Lung (tissue), 12 donors: Measurements from ENCODE around the gene SLC7A6. TPM values are rescaled to one million over a fixed set of nuclear protein-coding genes. Genes with fewer than 3 reads are reported as not detected.

ENCODE experiments used
- ATAC-seq: fragments of 200-7000 bp; cut with Tn5 transposase; one replicate; pipeline ENCODE4 v1.9.1; 2020; ENCODE audit warnings: moderate number of reproducible peaks; ENCODE audit not compliant: insufficient read depth, low FRiP score
- DNase-seq, 3 donors: peaks; one replicate each; pipeline ENCODE4 v3.0.0-alpha.2; 2013 to 2017
- H3K27ac ChIP-seq, 2 donors: one replicate each; pipeline ENCODE4 v1.5.1; 2013; ENCODE audit warnings: mild to moderate bottlenecking in 2 of 2, moderate library complexity in 2 of 2, control low read depth in 1 of 2, inconsistent platforms in 1 of 2, low read depth in 1 of 2, low read length in 1 of 2
- H3K27me3 ChIP-seq, 3 donors: one replicate each; pipeline ENCODE4 v1.5.1; 2013; ENCODE audit warnings: low read length in 2 of 3; ENCODE audit not compliant: control insufficient read depth in 3 of 3, insufficient read depth in 3 of 3
- H3K36me3 ChIP-seq, 4 donors: one replicate each; pipeline ENCODE4 v1.5.1; 2013; ENCODE audit warnings: low read length in 4 of 4, mild to moderate bottlenecking in 1 of 4, moderate library complexity in 1 of 4; ENCODE audit not compliant: control insufficient read depth in 4 of 4, insufficient read depth in 4 of 4
- H3K4me1 ChIP-seq, 5 donors: one replicate each; pipeline ENCODE4 v1.5.1; 2013; ENCODE audit warnings: low read length in 5 of 5, mild to moderate bottlenecking in 2 of 5, moderate library complexity in 1 of 5; ENCODE audit not compliant: control insufficient read depth in 5 of 5, insufficient read depth in 5 of 5
- H3K4me3 ChIP-seq: one replicate; pipeline ENCODE4 v1.5.1; 2013; ENCODE audit warnings: mild to moderate bottlenecking, control low read depth, moderate library complexity
- H3K9ac ChIP-seq, 2 donors: one replicate each; pipeline ENCODE4 v1.5.1; 2013; ENCODE audit warnings: low read length in 2 of 2, control low read depth in 1 of 2; ENCODE audit not compliant: insufficient read depth in 1 of 2
- H3K9me3 ChIP-seq, 4 donors: one replicate each; pipeline ENCODE4 v1.5.1; 2013; ENCODE audit warnings: low read length in 3 of 4, mild to moderate bottlenecking in 1 of 4, moderate library complexity in 1 of 4; ENCODE audit not compliant: control insufficient read depth in 4 of 4, insufficient read depth in 3 of 4
- WGBS, 2 donors: extraction: QIAGEN DNeasy Blood & Tissue Kit; methylation state at CpG; one replicate each; pipeline ENCODE4 v1.1.7; 2013; 5-methylcytosine and 5-hydroxymethylcytosine counted together
- polyA plus RNA-seq, 2 donors: library from polyadenylated mRNA; stranded (reverse); fragments of 200-250 nt; gene quantifications; one replicate each; pipeline ENCODE4 v1.2.1, GENCODE V29; 2013
- total RNA-seq, 2 donors: library from RNA; depleted of rRNA in 1 of 2; stranded (reverse); fragments of >200 nt in 1 of 2; gene quantifications; one replicate each; pipeline ENCODE4 v1.2.1, GENCODE V29; 2014 to 2021
- TF ChIP-seq, protein P1 (sequence below): IDR thresholded peaks from 2 replicates; pipeline ENCODE4 v1.5.1; 2012; ENCODE audit warnings: mild to moderate bottlenecking; ENCODE audit errors: control extremely low read depth, extremely low read depth
- donor health status: control.
- donor health status: control.
- donor health status: Bipolar disorder and iron deficiency.
- donor health status: healthy.
- donor health status: DM: yes; HTN: yes; CAD: no.

SLC7A6 gene
- total and polyA plus RNA-seq, 4 donors: 8.9 to 36.2 (median 20.0) TPM

GRCh38 chr16:68310437-68310773 is 46.1 kb downstream of the SLC7A6 start:
- Histone ChIP-seq H3K4me1 (peaks cover 3 to 18% (median 8%) of the 10 kb centered on the region in 5 donors), H3K9ac (peak overlapping the region; percentile 54 to 68), H3K36me3 (peaks cover 5 to 15% (median 8%) of the 10 kb centered on the region in 4 donors), H3K4me3 (peak overlapping the region; percentile 66), H3K27ac (peak overlapping the region; percentile 82 to 88), H3K27me3 (no peaks in the 10 kb centered on the region), H3K9me3 (no peaks in the 10 kb centered on the region)
- TF ChIP-seq, protein P1, sequence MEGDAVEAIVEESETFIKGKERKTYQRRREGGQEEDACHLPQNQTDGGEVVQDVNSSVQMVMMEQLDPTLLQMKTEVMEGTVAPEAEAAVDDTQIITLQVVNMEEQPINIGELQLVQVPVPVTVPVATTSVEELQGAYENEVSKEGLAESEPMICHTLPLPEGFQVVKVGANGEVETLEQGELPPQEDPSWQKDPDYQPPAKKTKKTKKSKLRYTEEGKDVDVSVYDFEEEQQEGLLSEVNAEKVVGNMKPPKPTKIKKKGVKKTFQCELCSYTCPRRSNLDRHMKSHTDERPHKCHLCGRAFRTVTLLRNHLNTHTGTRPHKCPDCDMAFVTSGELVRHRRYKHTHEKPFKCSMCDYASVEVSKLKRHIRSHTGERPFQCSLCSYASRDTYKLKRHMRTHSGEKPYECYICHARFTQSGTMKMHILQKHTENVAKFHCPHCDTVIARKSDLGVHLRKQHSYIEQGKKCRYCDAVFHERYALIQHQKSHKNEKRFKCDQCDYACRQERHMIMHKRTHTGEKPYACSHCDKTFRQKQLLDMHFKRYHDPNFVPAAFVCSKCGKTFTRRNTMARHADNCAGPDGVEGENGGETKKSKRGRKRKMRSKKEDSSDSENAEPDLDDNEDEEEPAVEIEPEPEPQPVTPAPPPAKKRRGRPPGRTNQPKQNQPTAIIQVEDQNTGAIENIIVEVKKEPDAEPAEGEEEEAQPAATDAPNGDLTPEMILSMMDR: no peak
- DNase-seq: no peak
- peak; percentile 45 for ATAC-seq
- WGBS, 2 donors: 0% methylated on average over 28 to 29 of the region's 29 CpGs

GRCh38 chr16:68310774-68311511 is 46.6 kb downstream of the SLC7A6 start, which contains the start of the genes PRMT7 and SLC7A6OS:
TSS of gene PRMT7 (plus strand) at chr16:68311019. CDS start at chr16:68315980, 4,961 bp downstream.
TSS of gene SLC7A6OS (minus strand) at chr16:68310946. CDS start at chr16:68310926, 20 bp downstream.
- peak; percentile 100 for ATAC-seq
- TF ChIP-seq, protein P1: no peak
- peaks cover 3 to 18% (median 8%) of the 10 kb centered on the region in 5 donors for H3K4me1 ChIP-seq
- WGBS, 2 donors: 0% methylated on average over 62 of the region's 62 CpGs
- no peaks in the 10 kb centered on the region for H3K27me3 ChIP-seq
- peak; percentile 92 to 95 (median 93) for DNase-seq
- no peaks in the 10 kb centered on the region for H3K9me3 ChIP-seq
- H3K4me3 ChIP-seq: peak within 1 kb of the TSS; percentile 66
- H3K9ac ChIP-seq: peak within 1 kb of the TSS; percentile 54 to 68
- H3K36me3 ChIP-seq: peaks cover 5 to 15% (median 8%) of the 10 kb centered on the region in 4 donors
- peak within 1 kb of the TSS; percentile 86 to 88 for H3K27ac ChIP-seq

DNA sequence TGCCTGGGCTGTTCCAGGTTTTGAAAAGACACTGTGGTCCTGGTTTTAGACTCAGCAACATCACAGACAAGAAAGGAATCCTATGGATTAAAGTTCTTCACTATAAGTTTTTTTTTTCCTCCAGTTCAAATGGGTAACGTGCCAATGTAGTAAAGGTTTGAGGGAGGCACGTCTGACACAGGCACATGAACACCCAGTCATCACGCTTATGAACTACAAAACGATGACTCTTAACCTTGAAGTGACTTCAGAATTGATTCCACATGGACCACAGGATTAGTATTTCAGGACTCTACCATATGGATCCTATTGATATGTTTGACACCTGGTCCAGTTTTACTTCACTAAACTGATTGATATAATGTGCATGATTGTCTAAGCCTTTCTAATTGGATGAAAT is 48.8 kb downstream of the SLC7A6 start:
- Histone ChIP-seq H3K27me3 (no peaks in the 10 kb centered on the region), H3K36me3 (peaks cover 3 to 11% (median 6%) of the 10 kb centered on the region in 4 donors), H3K9ac (peak overlapping the region in 1 of 2 donors; percentile 31), H3K4me3 (no peak overlapping the region), H3K27ac (no peak overlapping the region), H3K9me3 (no peaks in the 10 kb centered on the region), H3K4me1 (peaks cover 3 to 18% (median 8%) of the 10 kb centered on the region in 5 donors)
- WGBS, 2 donors: 87 to 95% methylated on average over 4 of the region's 4 CpGs
- DNase-seq (no peak), ATAC-seq (no peak)
- TF ChIP-seq, protein P1: no peak
